Spleen (tissue), 11 donors: ENCODE results near the gene RBM10. TPM values are rescaled to one million over a fixed set of nuclear protein-coding genes. Genes with fewer than 3 reads are reported as not detected.

Experiments used
- DNase-seq: peaks from one replicate; pipeline ENCODE4 v3.0.0-alpha.2; 2020
- H3K27ac ChIP-seq, 8 donors: fragments of 200-600 bp; sonication (generic) in 7 of 8; 1 replicate in 4 of 8; 2 replicates in 4 of 8; pipeline versions ENCODE4 v1.5.0 to v1.8.0; 2016 to 2021; ENCODE audit warnings: inconsistent platforms in 4 of 8, mild to moderate bottlenecking in 4 of 8, moderate library complexity in 1 of 8
- H3K27me3 ChIP-seq, 7 donors: fragments of 200-600 bp; sonication (generic) in 6 of 7; replicated peaks in 1 of 7; 1 replicate in 4 of 7; 2 replicates in 3 of 7; pipeline versions ENCODE4 v1.5.0 to v1.8.0; 2016 to 2021; ENCODE audit warnings: inconsistent platforms in 3 of 7, mild to moderate bottlenecking in 1 of 7
- H3K36me3 ChIP-seq, 6 donors: fragments of 200-600 bp; sonication (generic) in 5 of 6; 1 replicate in 4 of 6; 2 replicates in 2 of 6; pipeline versions ENCODE4 v1.5.0 to v1.8.0; 2016 to 2021; ENCODE audit warnings: inconsistent platforms in 2 of 6
- H3K4me1 ChIP-seq, 6 donors: fragments of 200-600 bp; sonication (generic) in 5 of 6; 1 replicate in 3 of 6; 2 replicates in 3 of 6; pipeline versions ENCODE4 v1.5.0 to v1.8.0; 2016 to 2021; ENCODE audit warnings: inconsistent platforms in 3 of 6
- H3K4me3 ChIP-seq, 8 donors: fragments of 200-600 bp; sonication (generic) in 7 of 8; 1 replicate in 4 of 8; 2 replicates in 4 of 8; pipeline versions ENCODE4 v1.5.0 to v1.8.0; 2016 to 2021; ENCODE audit warnings: inconsistent platforms in 4 of 8, mild to moderate bottlenecking in 4 of 8, moderate library complexity in 2 of 8
- H3K9me3 ChIP-seq, 8 donors: fragments of 200-600 bp; sonication (generic) in 7 of 8; 1 replicate in 4 of 8; 2 replicates in 4 of 8; pipeline versions ENCODE4 v1.5.0 to v1.8.0; 2016 to 2021; ENCODE audit warnings: inconsistent platforms in 4 of 8
- POLR2A ChIP-seq, 3 donors: fragments of 450-650 bp; IDR thresholded peaks; one replicate each; pipeline ENCODE4 v1.5.1; 2017; ENCODE audit warnings: antibody characterized with exemption in 3 of 3, mild to moderate bottlenecking in 1 of 3
- POLR2AphosphoS5 ChIP-seq, 3 donors: sonication (generic); formaldehyde crosslinking; IDR thresholded peaks; one replicate each; pipeline ENCODE4 v1.5.1; 2017; ENCODE audit warnings: antibody characterized with exemption in 3 of 3
- WGBS, 5 donors: extraction: QIAGEN DNeasy Blood & Tissue Kit in 3 of 5; methylation state at CpG; one replicate each; pipeline versions ENCODE4 v1.1.5 to v1.1.7; 2013 to 2018; 5-methylcytosine and 5-hydroxymethylcytosine counted together
- intact Hi-C: fragments of 100-400 bp; cut with DNase I; formaldehyde crosslinking; loops from one replicate; pipeline ENCODE4 v1.15.0; 2023; ENCODE audit warnings: low total_unique reads
- polyA plus RNA-seq, 3 donors: library from polyadenylated mRNA; stranded (reverse); fragments of 200-250 nt; gene quantifications; one replicate each; pipeline ENCODE4 v1.2.1, GENCODE V29; 2013
- total RNA-seq, 7 donors: library from RNA; depleted of rRNA in 3 of 7; stranded (reverse); fragments of >200 nt in 3 of 7; fragmentation: NEBNext Ultra II Directional in 4 of 7; extraction: Animal tissue kit (Norgen Biotek cat#: 25700) in 4 of 7; gene quantifications; one replicate each; pipeline versions ENCODE4 v1.1.0 to v1.2.1, GENCODE V29; 2016 to 2021
- TF ChIP-seq, protein P1 (sequence below), 11 experiments: fragments of 200-600 bp in 7 of 11; fragments of 450-650 bp in 4 of 11; sonication (generic) in 4 of 11; IDR thresholded peaks in 8 of 11; conservative IDR thresholded peaks in 3 of 11; 1 replicate in 7 of 11; 2 replicates in 4 of 11; pipeline versions ENCODE4 v1.4.0 to v1.8.0; 2016 to 2021; ENCODE audit warnings: antibody characterized with exemption in 11 of 11, inconsistent platforms in 4 of 11, mild to moderate bottlenecking in 1 of 11
- donor health status: healthy with polysubstance abuse.
- donor health status: DM: no; HTN: no; CAD: no; lungs with moderate emphysema.
- donor health status: DM: no; HTN: no; CAD: no.
- donor health status: Bipolar disorder and iron deficiency.
- donor health status: healthy.
- donor health status: DM: no; HTN: no; CAD: no.
- donor health status: DM: yes; HTN: yes; CAD: no.

Gene RBM10
- total and polyA plus RNA-seq, 10 donors = 21.6 to 38.4 (median 29.7) TPM

DNA sequence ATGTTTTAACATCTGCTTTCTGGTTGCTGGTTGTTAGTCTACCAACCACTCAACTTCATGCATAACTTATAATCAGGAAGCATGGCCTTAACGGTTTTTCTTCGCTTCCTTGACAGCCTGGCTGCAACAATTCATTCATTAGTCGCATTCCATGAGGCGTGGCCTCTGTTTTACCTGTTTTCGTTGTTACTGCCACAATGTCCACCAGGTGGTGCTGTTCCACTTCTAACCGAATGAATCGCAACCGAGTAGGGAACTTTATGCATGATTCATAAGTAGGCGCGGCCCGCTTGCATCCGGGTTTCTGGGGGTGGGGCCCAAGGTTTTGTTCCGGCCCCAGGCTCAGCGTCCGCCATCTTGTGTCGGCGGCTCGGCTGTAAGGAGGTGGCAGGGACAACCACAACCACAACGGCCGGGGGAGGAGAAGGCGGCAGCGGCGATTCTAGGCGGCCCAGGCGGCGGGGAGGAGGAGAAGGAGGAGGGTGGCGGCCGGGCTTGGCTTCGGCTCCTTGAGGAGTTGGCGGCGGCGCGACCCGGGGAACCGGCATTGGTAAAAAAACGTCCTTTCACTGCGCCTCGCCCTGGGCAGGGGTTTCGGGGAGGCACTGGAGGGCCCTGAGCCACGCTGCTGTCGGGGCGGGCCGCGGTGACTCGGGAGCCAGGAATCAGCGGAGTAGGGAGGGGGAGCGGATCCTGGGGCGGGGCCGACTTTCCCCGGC is 48.6 kb downstream of the RBM10 start, which contains the start of gene UBA1:
Gene UBA1, plus strand, starts transcription at position 355 of the 719 bp plus-strand sequence. CDS start 4,974 bp downstream, outside the sequence.
- TF ChIP-seq POLR2AphosphoS5 (IDR thresholded peaks at IDR 0.05) (peak; percentile 93 to 94 (median 93)), POLR2A (IDR thresholded peaks at IDR 0.05) (peak in 1 of 3 donors; percentile 74)
- TF ChIP-seq, protein P1, sequence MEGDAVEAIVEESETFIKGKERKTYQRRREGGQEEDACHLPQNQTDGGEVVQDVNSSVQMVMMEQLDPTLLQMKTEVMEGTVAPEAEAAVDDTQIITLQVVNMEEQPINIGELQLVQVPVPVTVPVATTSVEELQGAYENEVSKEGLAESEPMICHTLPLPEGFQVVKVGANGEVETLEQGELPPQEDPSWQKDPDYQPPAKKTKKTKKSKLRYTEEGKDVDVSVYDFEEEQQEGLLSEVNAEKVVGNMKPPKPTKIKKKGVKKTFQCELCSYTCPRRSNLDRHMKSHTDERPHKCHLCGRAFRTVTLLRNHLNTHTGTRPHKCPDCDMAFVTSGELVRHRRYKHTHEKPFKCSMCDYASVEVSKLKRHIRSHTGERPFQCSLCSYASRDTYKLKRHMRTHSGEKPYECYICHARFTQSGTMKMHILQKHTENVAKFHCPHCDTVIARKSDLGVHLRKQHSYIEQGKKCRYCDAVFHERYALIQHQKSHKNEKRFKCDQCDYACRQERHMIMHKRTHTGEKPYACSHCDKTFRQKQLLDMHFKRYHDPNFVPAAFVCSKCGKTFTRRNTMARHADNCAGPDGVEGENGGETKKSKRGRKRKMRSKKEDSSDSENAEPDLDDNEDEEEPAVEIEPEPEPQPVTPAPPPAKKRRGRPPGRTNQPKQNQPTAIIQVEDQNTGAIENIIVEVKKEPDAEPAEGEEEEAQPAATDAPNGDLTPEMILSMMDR (IDR thresholded peaks at IDR 0.05 in 8 of 11, conservative IDR thresholded peaks at IDR 0.05 in 3 of 11) = peak; percentile 85 to 99 (median 91)
- WGBS, 5 donors = 0 to 1% (median 0%) methylated on average over 13 to 50 of the region's 50 CpGs
- intact Hi-C loops = loop anchor here (5.0 to 10.0 kb wide), 2 partner anchors 189 to 331 kb away; no protein-coding TSS in a partner anchor
- DNase-seq = peak; percentile 99
- peak within 1 kb of the TSS; percentile 49 to 94 (median 64) for H3K4me3 ChIP-seq
- H3K9me3 ChIP-seq = no peaks in the 10 kb centered on the region
- peaks cover 0 to 13% (median 0%) of the 10 kb centered on the region in 7 donors for H3K27me3 ChIP-seq
- H3K36me3 ChIP-seq = peaks cover 0 to 20% (median 9%) of the 10 kb centered on the region in 6 donors
- peak within 1 kb of the TSS; percentile 90 to 98 (median 95) for H3K27ac ChIP-seq
- H3K4me1 ChIP-seq = peaks cover 29 to 78% (median 63%) of the 10 kb centered on the region in 6 donors

DNA sequence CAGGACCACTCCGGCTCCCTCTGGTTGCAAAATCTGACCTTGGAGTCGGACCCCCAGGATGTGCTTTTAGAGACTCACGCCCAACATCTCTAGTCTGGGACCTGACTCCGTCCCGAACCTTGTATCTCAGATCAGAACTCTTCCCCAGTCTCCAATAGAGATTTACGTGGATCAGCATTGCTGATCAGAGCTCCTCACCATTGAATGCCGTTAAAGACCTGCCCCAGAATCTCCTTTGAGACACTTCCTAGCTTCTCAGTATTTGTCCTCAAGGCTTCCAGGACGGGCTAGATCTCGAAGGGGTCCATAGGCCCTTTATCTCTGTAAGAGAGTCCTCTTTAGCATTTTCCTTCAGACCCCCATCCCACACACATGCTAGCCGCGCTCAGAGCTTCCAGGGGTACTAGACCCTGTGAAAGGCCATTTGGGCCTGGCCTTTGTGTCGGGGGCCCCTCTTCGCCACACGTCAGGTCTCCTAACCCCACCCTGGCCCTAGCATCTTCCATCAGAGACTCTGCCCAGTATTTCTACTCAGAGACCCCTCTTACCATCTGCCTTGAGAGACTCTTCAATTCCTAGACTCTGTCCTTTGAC is 49.3 kb downstream of the RBM10 start:
- 9 to 20% (median 17%) methylated on average over 12 to 14 of the region's 14 CpGs for WGBS, 5 donors
- Histone ChIP-seq H3K4me1 (peaks cover 29 to 84% (median 63%) of the 10 kb centered on the region in 6 donors), H3K9me3 (no peaks in the 10 kb centered on the region), H3K4me3 (peak overlapping the region; percentile 49 to 94 (median 64)), H3K27ac (peak overlapping the region; percentile 90 to 98 (median 95)), H3K27me3 (peaks cover 0 to 13% (median 0%) of the 10 kb centered on the region in 7 donors), H3K36me3 (peaks cover 0 to 27% (median 16%) of the 10 kb centered on the region in 6 donors)
- intact Hi-C loops = loop anchor here (5.0 to 10.0 kb wide), 2 partner anchors 188 to 331 kb away; no protein-coding TSS in a partner anchor
- no peak for DNase-seq
- TF ChIP-seq POLR2AphosphoS5 (IDR thresholded peaks at IDR 0.05) (no peak), POLR2A (IDR thresholded peaks at IDR 0.05) (no peak)
- TF ChIP-seq, protein P1 (IDR thresholded peaks at IDR 0.05 in 8 of 11, conservative IDR thresholded peaks at IDR 0.05 in 3 of 11) = no peak

DNA sequence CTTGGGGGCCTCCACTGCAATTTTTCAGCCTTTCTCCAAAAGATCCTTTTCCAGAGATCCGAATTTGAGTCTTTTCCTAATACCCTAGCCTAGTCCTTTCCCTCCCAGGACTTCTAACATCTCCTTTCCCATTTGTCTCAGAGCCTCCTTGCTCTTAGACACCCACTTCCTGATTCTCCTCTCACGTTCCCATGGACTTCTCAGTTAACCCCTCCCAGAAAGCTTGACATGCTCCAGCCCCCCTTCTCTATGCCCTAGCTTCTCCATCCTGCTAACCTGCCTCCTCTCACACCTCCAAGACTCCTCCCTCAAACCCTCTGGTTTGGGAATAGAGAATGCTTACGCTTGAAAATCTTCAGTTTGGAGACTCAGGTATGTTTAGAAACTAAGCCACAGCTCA is 51.1 kb downstream of the RBM10 start:
- Histone ChIP-seq H3K4me3 (peak overlapping the region in 2 of 8 donors; percentile 1 to 94), H3K27ac (peak overlapping the region in 3 of 8 donors; percentile 23 to 97 (median 50)), H3K4me1 (peaks cover 29 to 74% (median 63%) of the 10 kb centered on the region in 6 donors), H3K36me3 (peaks cover 0 to 45% (median 34%) of the 10 kb centered on the region in 6 donors), H3K27me3 (peaks cover 0 to 6% (median 0%) of the 10 kb centered on the region in 7 donors), H3K9me3 (no peaks in the 10 kb centered on the region)
- intact Hi-C loops = loop anchor here (10.0 kb wide), 1 partner anchor 329 kb away; no protein-coding TSS in a partner anchor
- TF ChIP-seq POLR2A (IDR thresholded peaks at IDR 0.05) (no peak), POLR2AphosphoS5 (IDR thresholded peaks at IDR 0.05) (no peak)
- TF ChIP-seq, protein P1 (IDR thresholded peaks at IDR 0.05 in 8 of 11, conservative IDR thresholded peaks at IDR 0.05 in 3 of 11) = no peak
- DNase-seq = no peak
- 51 to 68% (median 66%) methylated on average over 3 of the region's 3 CpGs for WGBS, 5 donors
